Heart right ventricle (tissue), 16 donors: ENCODE results near the gene CDC27. TPM values are rescaled to one million over a fixed set of nuclear protein-coding genes. Genes with fewer than 3 reads are reported as not detected.
A peak's percentile ranks its signal among the peaks of the same experiment; 100 is the strongest.
"Not testable (repeated sequence)": the region's sequence is repeated elsewhere in the genome, so short reads cannot be mapped to it uniquely, and the experiment has no call there.

Source experiments
- ATAC-seq, 8 donors: fragments of 200-7000 bp; cut with Tn5 transposase; one replicate each; pipeline ENCODE4 v1.9.1; 2020; ENCODE audit warnings: mild to moderate bottlenecking in 8 of 8, moderate library complexity in 8 of 8, moderate number of reproducible peaks in 1 of 8
- DNase-seq, 2 donors: peaks; one replicate each; pipeline ENCODE4 v3.0.0-alpha.2; 2020
- H3K27ac ChIP-seq, 10 donors: fragments of 200-600 bp; sonication (generic) in 2 of 10; one replicate each; pipeline versions ENCODE4 v1.5.0 to v1.8.0; 2020 to 2022; ENCODE audit warnings: mild to moderate bottlenecking in 3 of 10
- H3K27me3 ChIP-seq, 7 donors: fragments of 200-600 bp; one replicate each; pipeline ENCODE4 v1.8.0; 2021 to 2022; ENCODE audit warnings: mild to moderate bottlenecking in 2 of 7
- H3K36me3 ChIP-seq, 9 donors: fragments of 200-600 bp; sonication (generic) in 1 of 9; one replicate each; pipeline versions ENCODE4 v1.5.0 to v1.8.0; 2020 to 2022; ENCODE audit warnings: mild to moderate bottlenecking in 2 of 9
- H3K4me1 ChIP-seq, 9 donors: fragments of 200-600 bp; sonication (generic) in 1 of 9; one replicate each; pipeline versions ENCODE4 v1.5.0 to v1.8.0; 2020 to 2022; ENCODE audit warnings: mild to moderate bottlenecking in 4 of 9
- H3K4me3 ChIP-seq, 10 donors: fragments of 200-600 bp; sonication (generic) in 2 of 10; one replicate each; pipeline versions ENCODE4 v1.5.0 to v1.8.0; 2020 to 2022; ENCODE audit warnings: mild to moderate bottlenecking in 7 of 10, moderate library complexity in 2 of 10
- H3K9me3 ChIP-seq, 11 donors: fragments of 200-600 bp in 10 of 11; sonication (generic) in 2 of 11; one replicate each; pipeline versions ENCODE4 v1.5.0 to v1.8.0; 2013 to 2022; ENCODE audit warnings: mild to moderate bottlenecking in 2 of 11, control low read depth in 1 of 11, moderate library complexity in 1 of 11
- WGBS, 2 donors: extraction: QIAGEN DNeasy Blood & Tissue Kit; methylation state at CpG; one replicate each; pipeline ENCODE4 v1.1.7; 2013; ENCODE audit warnings: inconsistent platforms in 1 of 2; 5-methylcytosine and 5-hydroxymethylcytosine counted together
- intact Hi-C, 10 donors: fragments of 100-400 bp; cut with DNase I; formaldehyde crosslinking; loops; one replicate each; pipeline versions ENCODE4 v1.11.1 to v1.14.2; 2022
- polyA plus RNA-seq, 2 donors: library from polyadenylated mRNA; stranded (reverse); fragments of 200-250 nt; gene quantifications; one replicate each; pipeline ENCODE4 v1.2.3, GENCODE V29; 2013
- total RNA-seq, 10 donors: library from RNA; stranded (reverse); fragmentation: NEBNext Ultra II Directional in 3 of 10; extraction: Animal tissue kit (Norgen Biotek cat#: 25700) in 3 of 10; gene quantifications; one replicate each; pipeline versions ENCODE4 v1.2.1 to v1.2.4, GENCODE V29; 2021 to 2023
- TF ChIP-seq, protein P1 (sequence below), 9 donors: fragments of 200-600 bp; sonication (generic) in 2 of 9; IDR thresholded peaks; one replicate each; pipeline versions ENCODE4 v1.5.0 to v1.8.0; 2021 to 2022; ENCODE audit warnings: antibody characterized with exemption in 9 of 9, mild to moderate bottlenecking in 5 of 9, moderate library complexity in 1 of 9
- donor health status: Arrhythmogenic right ventricular cardiomyopathy.
- donor health status: ischemic (EF 13 %, LVEDD 7.1; RV severe dilation, severe dysfunction).
- donor health status: healthy with polysubstance abuse.
- donor health status: DM: no; HTN: yes; CAD: no.
- donor health status: DM: no; HTN: no; CAD: no.
- donor health status: ischemic (EF 25% LVEDD 6.9; RV normal size, moderate dysfunction).
- donor health status: ischemic (EF 25% LVEDD 5.7; RV mildly dilated, moderate dysfunction).
- donor health status: healthy.
- donor health status: DM: yes; HTN: yes; CAD: no.
- donor health status: Ischemic cardiomyopathy.
- donor health status: ischemic (EF 35%, LVEDD 5.7; RV mildly dilated, moderate dysfunction).
- donor health status: nonischemic (EF 11% LVEDD 7.7; RV severe dilation, severe dysfunction).
- donor health status: DM: yes; HTN: yes; CAD: no.
- donor health status: PGD.
- donor health status: ischemic (EF 29% LVEDD 5.4; RV normal size, mild dysfunction).
- donor health status: nonischemic (EF 23%, LVEDD 6.1; RV moderate dilation, normal function).

CDC27 gene
- total and polyA plus RNA-seq, 12 donors, result 14.0 to 103 (median 79.7) TPM

DNA sequence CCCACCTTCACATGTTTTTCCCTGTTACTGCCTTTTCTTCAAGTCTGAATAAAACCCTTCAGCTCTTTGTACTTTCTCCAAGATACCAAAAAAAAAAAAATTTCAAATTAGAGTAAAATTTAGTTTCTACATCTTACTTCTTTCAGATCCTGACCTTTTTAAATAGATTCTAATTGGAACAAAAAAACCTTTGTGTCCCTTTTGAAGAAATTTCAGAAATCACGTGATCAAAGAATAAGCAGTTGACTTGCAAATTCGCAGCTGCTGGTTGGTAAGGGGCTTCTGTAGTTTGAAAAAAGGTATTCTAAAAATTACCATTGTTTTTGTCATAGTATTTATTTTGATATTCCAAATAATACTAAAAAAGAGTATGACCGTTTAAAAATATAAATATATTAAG, 71.7 kb downstream of the CDC27 start:
- Histone ChIP-seq H3K9me3 (no peaks in the 10 kb centered on the region), H3K4me1 (peaks cover 0 to 4% (median 0%) of the 10 kb centered on the region in 9 donors), H3K36me3 (peaks cover 0 to 57% (median 26%) of the 10 kb centered on the region in 9 donors), H3K27ac (no peak overlapping the region), H3K4me3 (no peak overlapping the region), H3K27me3 (no peaks in the 10 kb centered on the region)
- TF ChIP-seq, protein P1, sequence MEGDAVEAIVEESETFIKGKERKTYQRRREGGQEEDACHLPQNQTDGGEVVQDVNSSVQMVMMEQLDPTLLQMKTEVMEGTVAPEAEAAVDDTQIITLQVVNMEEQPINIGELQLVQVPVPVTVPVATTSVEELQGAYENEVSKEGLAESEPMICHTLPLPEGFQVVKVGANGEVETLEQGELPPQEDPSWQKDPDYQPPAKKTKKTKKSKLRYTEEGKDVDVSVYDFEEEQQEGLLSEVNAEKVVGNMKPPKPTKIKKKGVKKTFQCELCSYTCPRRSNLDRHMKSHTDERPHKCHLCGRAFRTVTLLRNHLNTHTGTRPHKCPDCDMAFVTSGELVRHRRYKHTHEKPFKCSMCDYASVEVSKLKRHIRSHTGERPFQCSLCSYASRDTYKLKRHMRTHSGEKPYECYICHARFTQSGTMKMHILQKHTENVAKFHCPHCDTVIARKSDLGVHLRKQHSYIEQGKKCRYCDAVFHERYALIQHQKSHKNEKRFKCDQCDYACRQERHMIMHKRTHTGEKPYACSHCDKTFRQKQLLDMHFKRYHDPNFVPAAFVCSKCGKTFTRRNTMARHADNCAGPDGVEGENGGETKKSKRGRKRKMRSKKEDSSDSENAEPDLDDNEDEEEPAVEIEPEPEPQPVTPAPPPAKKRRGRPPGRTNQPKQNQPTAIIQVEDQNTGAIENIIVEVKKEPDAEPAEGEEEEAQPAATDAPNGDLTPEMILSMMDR (IDR thresholded peaks at IDR 0.05), result no peak
- intact Hi-C loops, result no loop called here
- ATAC-seq, result no peak
- 88 to 90% methylated on average over 3 of the region's 3 CpGs for WGBS, 2 donors
- no peak for DNase-seq

- H3K27ac ChIP-seq, result no peak overlapping the region
- DNase-seq (no peak), ATAC-seq (no peak)
- no peaks in the 10 kb centered on the region for H3K36me3 ChIP-seq
- H3K4me1 ChIP-seq, result no peaks in the 10 kb centered on the region
- TF ChIP-seq, protein P1 (IDR thresholded peaks at IDR 0.05), result no peak
- intact Hi-C loops, result no loop called here
- no peaks in the 10 kb centered on the region for H3K9me3 ChIP-seq
- no peak overlapping the region for H3K4me3 ChIP-seq
- H3K27me3 ChIP-seq, result no peaks in the 10 kb centered on the region
- WGBS, 2 donors, result 85 to 91% methylated on average over 7 of the region's 7 CpGs
Measured at GRCh38 chr17:47106130-47106529, 83.0 kb downstream of the CDC27 start.

GRCh38 chr17:47105246-47105645, 83.8 kb downstream of the CDC27 start:
- WGBS, 2 donors, result 16 to 28% methylated on average over 1 of the region's 1 CpG
- not testable (repeated sequence) for DNase-seq, H3K27ac ChIP-seq

DNA sequence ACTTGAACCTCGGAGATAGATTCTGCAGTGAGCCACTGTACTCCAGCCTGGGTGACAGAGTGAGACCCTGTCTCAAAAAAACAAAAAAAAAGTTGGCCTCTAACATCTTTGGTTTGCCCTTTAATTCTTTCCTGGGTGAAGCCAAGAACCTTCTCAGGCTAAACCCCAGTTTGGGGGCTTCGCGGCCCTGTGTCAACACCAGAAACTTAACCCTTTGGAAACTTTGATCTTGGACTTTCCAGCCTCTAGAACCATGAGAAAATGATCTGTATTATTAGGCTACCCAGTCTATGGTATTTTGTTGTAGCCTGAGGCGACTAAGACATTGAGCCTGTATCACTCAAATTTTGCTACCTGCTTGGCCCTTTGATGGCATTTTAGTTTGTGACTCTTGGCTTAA, 86.2 kb downstream of the CDC27 start:
- Histone ChIP-seq H3K9me3 (no peaks in the 10 kb centered on the region), H3K27me3 (no peaks in the 10 kb centered on the region), H3K36me3 (no peaks in the 10 kb centered on the region), H3K27ac (no peak overlapping the region), H3K4me3 (no peak overlapping the region), H3K4me1 (peaks cover 0 to 18% (median 13%) of the 10 kb centered on the region in 9 donors)
- TF ChIP-seq, protein P1 (IDR thresholded peaks at IDR 0.05), result no peak
- WGBS, 2 donors, result 92 to 93% methylated on average over 4 of the region's 4 CpGs
- ATAC-seq (no peak), DNase-seq (no peak)
- intact Hi-C loops, result no loop called here

More at GRCh38 chr17:47105246-47105645, 83.8 kb downstream of the CDC27 start:
- H3K27me3 ChIP-seq, ATAC-seq, H3K4me3 ChIP-seq, H3K4me1 ChIP-seq, H3K9me3 ChIP-seq, H3K36me3 ChIP-seq, intact Hi-C loops: not testable (repeated sequence)

DNA sequence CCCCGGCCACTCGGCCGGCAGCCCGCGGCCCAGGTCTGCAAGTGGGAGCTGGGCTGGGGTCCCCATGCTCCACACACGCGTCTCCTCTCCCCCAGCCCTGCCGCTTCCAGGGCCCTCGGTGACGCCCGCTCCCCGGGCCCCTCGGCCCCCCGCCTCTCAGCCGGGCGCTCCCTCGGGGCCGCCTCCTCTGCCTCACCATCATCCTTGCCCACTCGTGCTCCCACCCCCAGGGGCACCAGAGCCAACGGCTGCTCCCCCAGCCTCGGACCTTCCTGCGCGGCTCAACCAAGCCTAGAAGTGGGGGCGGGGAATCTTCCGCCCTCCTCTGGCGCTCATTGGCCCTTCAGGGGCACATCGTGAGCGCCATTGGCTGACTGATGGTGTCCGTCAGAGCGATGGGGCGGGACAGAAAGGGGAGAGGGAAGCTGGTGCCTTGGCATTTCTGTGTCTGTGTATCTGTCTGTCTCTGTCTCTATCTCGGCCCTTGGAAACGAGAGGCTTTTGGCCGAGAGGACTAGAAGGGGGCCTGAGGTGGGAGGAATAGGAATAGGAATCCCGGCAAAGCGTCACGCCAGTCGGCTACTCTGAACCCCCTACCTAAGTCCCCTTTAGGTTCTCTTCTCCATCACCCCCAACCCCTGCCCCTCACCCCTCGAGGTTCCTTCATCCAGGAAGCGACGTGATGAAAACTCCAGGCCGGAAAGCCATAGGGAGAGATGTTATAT, 88.9 kb downstream of the CDC27 start:
- H3K4me1 ChIP-seq, result peaks cover 0 to 21% (median 17%) of the 10 kb centered on the region in 9 donors
- H3K9me3 ChIP-seq, result no peaks in the 10 kb centered on the region
- ATAC-seq, result peak; percentile 99 to 100 (median 100)
- TF ChIP-seq, protein P1 (IDR thresholded peaks at IDR 0.05), result peak in 1 of 9 donors; percentile 8
- peaks cover 0 to 7% (median 0%) of the 10 kb centered on the region in 9 donors for H3K36me3 ChIP-seq
- intact Hi-C loops, result no loop called here
- H3K4me3 ChIP-seq, result peak overlapping the region; percentile 61 to 99 (median 88)
- H3K27ac ChIP-seq, result peak overlapping the region; percentile 29 to 91 (median 78)
- 0 to 1% methylated on average over 42 of the region's 42 CpGs for WGBS, 2 donors
- peak; percentile 94 to 95 for DNase-seq
- no peaks in the 10 kb centered on the region for H3K27me3 ChIP-seq
